ENCODE data around the gene CD3E. TPM values are rescaled to one million over a fixed set of nuclear protein-coding genes. Genes with fewer than 3 reads are reported as not detected.

CD3E gene
- total and polyA plus RNA-seq, 2 of the 13 experiments (the other 11 are each of a cell fraction or from before 2014, with no cell fraction given): not detected

GRCh38 chr11:118359295-118359958 is 54.9 kb downstream of the CD3E start, which contains the start of gene UBE4A (continued):
- TF ChIP-seq ZNF83 (CRISPR knock-in tag; IDR thresholded peaks at IDR 0.05; ENCODE audit: borderline replicate concordance) (no peak), TRIM22 (IDR thresholded peaks at IDR 0.05) (no peak), GMEB1 (CRISPR knock-in tag; IDR thresholded peaks at IDR 0.05; ENCODE audit: borderline replicate concordance) (peak; percentile 79), ZC3H13 (CRISPR knock-in tag; IDR thresholded peaks at IDR 0.05) (peak; percentile 61; the same call in 1 of the 2 replicates), YEATS4 (CRISPR knock-in tag; IDR thresholded peaks at IDR 0.05; ENCODE audit: borderline replicate concordance) (peak; percentile 71), MAX (IDR thresholded peaks at IDR 0.05) (peak; percentile 86), SP5 (CRISPR knock-in tag; IDR thresholded peaks at IDR 0.05; ENCODE audit: borderline replicate concordance, low read depth) (peak; percentile 39; the same call in 1 of the 2 replicates), RXRB (CRISPR knock-in tag; IDR thresholded peaks at IDR 0.05; ENCODE audit: borderline replicate concordance) (peak; percentile 76; the same call in 1 of the 2 replicates), ELF1 (CRISPR knock-in tag; IDR thresholded peaks at IDR 0.05) (peak; percentile 99), ZNF354B (CRISPR knock-in tag; IDR thresholded peaks at IDR 0.05) (no peak), THAP11 (CRISPR knock-in tag; IDR thresholded peaks at IDR 0.05) (peak; percentile 96), MYNN (CRISPR knock-in tag; IDR thresholded peaks at IDR 0.05; ENCODE audit: low read depth) (no peak), POLR2AphosphoS2 (IDR thresholded peaks at IDR 0.05; ENCODE audit: low read depth, low read length) (no peak), ZFP91 (CRISPR knock-in tag; IDR thresholded peaks at IDR 0.05; ENCODE audit: borderline replicate concordance) (peak; percentile 64; the same call in 1 of the 2 replicates), RBAK (CRISPR knock-in tag; IDR thresholded peaks at IDR 0.05) (no peak), ETV5 (CRISPR knock-in tag; IDR thresholded peaks at IDR 0.05; ENCODE audit: borderline replicate concordance) (peak; percentile 89), CBX5 (CRISPR knock-in tag; IDR thresholded peaks at IDR 0.05; ENCODE audit: borderline replicate concordance) (peak; percentile 85; the same call in 1 of the 2 replicates), ATF2 (CRISPR knock-in tag; IDR thresholded peaks at IDR 0.05) (peak; percentile 95), LRRFIP1 (CRISPR knock-in tag; conservative IDR thresholded peaks at IDR 0.05) (no peak)
